CD4-positive, alpha-beta T cell treated with Interleukin-15 for 1 hour (primary cell): ENCODE results near the gene STK32C.
A peak's percentile ranks its signal among the peaks of the same experiment; 100 is the strongest.
"Not testable (repeated sequence)": the region's sequence is repeated elsewhere in the genome, so short reads cannot be mapped to it uniquely, and the experiment has no call there.

Experiments used
- DNase-seq: peaks from one replicate; pipeline ENCODE4 v3.0.0-alpha.2; 2020

STK32C gene

DNA sequence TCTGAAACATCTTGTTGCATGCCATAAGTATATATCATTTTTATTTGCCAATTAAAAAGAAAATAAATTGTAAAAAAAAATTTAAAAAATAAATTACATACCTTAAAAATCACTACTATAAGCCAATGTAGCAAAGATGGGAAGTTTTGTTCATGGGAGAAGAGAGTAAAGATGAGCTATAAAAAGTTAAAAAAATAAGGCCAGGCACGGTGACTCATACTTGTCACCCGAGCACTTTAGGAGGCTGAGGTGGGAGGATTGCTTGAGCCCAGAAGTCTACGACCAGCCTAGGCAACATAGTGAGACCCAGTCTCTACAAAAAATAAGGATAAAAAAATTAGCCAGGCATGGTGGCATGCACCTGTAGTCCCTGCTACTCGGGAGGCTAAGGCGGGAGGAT lies 8.4 kb upstream of the STK32C start:
- DNase-seq = no peak

DNA sequence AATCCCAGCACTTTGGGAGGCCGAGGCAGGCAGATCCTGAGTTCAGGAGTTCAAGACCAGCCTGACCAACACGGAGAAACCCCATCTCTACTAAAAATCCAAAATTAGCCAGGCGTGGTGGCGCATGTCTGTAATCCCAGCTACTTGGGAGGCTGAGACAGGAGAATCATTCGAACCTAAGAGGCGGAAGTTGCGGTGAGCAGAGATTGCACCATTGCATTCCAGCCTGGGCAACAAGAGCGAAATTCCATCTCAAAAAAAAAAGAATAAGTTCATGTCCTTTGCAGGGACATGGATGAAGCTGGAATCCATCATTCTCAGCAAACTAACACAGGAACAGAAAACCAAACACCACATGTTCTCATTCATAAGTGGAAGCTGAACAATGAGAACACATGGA lies 7.1 kb upstream of the STK32C start:
- DNase-seq = not testable (repeated sequence)

DNA sequence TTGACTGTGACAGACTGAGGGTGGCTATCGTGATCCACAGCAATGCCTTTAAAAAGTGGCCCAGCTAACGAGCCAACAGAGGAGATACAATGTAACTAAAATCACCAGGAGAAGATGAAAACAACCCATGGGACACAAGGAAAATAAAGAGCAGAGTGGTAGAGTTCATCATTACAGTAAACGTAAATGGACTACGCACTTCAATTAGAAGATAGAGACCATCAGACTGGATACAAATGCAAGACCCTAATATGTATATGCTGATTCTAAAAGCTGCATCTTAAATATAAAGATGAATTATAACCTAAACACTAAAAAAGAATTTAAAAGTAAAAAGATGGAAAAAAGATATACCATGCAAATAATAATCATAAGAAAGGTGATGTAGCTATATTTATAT lies 6.6 kb upstream of the STK32C start:
- no peak for DNase-seq

DNA sequence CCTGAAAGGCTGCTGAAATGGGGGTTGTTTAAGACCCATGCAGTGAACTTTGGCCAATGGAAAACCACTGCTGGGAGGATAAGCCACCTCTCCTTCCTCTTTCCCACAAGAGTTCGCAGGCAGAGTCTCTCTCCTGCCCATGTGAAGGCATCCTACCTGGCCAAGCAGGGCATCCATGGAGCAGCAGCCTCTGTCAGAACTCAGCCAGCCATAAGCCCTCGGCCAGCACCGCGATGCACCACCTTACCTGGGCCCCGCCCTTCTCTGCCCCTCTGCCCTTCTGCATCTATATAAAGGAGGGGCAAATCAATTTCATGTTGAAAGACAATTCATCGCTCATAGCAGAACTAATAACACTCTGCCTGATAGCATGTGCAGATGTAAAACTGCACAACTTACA lies 6.1 kb upstream of the STK32C start:
- DNase-seq = no peak

DNA sequence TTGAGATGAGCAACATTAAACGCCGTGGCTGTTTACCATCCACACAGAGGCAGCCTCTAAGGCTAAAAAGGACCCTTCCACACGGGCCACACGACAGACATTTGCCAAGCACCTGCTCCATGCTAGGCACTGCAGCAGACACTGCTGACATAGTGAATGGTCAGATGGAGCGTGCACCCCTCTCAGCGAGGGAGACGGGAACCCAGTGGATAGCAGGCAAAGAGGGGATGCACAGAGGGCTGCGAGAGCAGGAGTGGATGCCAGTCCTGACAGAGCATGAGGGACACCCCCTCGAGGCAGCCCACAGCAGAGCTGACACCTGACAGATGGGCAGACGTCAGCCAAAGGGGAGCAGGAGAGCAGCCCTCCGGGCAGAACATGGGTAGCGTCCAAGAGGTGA lies 5.6 kb upstream of the STK32C start:
- DNase-seq = no peak

DNA sequence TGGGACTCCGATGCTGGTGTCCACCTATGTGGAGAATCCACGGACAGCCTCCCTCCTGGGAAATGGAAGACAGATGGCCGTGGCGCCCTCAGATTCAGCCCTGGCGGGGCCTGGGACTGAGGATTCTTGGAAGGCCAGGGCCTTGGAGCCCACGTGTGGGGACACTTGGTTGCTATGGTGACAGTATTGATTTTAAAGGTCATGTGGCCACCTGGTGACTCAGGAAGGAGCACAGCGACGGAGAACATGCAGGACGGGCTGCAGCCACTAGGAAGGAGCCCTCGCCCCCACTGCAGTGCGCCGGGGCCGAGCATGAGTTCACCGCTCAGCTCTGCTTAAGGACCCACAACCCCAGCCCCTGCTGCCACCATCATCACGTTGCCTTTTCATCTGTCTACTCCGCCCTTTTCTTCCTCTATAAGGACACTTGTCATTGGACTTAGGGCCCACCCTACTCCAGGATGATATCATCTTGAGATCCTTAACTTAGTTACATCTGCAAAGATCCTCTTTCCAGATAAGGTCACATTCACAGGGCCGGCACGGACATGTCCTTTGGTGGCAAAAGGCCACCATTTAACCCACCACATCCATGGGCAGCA lies 3.7 kb upstream of the STK32C start:
- no peak for DNase-seq

DNA sequence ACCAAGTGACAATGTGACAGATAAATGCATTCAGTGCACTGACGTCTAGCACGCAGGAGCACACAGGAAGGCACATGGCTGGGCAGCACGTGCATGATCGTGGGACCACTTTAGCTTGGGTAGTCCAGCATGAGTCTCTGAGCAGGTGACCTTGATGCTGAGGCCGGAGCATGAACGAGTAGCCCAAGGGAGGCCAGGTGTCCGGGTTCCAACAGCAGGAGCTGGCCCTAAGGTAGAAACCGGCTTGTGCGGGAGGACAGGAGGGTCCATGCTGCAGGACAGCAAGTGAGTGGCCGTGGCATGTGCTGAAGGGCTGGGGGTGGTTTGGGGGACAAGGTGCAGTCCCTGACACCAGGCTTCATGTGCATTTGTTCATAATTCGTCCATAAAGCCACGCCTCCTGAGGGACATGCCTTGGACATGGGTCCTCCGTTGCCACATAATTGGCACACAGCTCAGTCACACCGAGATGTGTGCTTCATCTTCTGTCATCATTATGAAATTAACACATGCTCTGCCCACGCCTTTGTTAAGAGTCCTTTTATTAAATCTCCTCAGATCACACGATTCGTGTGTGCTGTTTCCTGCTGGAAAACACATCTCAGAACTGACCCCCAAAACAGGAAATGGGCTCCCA lies 3.1 kb upstream of the STK32C start:
- no peak for DNase-seq

DNA sequence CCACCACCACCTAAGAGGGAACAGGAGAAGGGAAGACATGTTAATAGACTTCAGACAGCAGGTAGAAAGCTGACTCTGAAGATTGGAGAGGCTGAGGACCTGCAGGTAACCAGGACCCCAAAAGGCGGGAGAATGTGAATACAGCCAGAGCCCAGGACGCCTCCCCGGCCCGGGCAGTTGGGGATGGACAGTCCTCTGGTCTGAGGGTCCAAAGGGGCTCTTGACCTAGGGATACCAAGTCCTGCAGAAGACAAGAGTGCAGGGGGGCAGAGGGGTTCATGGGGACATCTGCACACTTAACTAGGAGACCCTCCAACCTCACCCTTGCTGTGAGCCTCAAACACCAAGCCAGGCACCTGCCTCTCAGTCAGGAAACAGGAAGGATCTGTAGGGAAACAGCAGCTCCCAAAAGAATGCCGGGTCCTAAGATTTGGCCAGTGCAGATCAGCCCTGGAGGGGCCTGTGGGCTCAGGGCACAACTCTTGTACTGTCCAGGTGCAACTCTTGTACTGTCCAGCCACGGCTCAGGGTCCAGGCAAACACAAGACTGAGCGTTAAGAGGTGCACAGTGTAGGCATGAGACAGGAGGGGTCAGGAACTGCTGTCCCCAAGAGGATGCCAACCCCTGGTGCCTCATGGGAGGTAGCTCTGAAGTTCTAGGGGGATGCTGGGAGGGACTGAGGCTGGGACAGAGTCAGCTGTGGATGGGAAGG lies 2.3 kb upstream of the STK32C start:
- no peak for DNase-seq

DNA sequence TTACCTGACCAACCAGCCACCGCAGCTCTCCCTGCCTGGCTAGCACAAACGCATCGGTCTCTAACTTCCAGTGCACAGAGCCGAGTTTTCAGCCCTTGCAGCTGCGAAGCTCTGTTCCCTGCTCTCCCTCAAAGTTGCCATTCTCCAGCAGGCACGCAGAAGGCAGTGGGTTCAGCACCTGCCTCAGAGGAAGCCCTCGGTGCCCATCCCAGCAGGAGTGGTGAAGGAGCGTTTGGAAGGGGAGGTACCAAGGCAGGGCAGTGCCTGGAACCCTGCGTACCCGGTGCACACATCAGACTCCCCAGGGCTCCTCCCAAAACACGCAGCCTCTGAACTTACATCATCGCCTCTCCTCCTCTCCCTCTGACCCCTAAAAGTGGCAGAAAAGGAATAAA lies 1.7 kb upstream of the STK32C start:
- no peak for DNase-seq

DNA sequence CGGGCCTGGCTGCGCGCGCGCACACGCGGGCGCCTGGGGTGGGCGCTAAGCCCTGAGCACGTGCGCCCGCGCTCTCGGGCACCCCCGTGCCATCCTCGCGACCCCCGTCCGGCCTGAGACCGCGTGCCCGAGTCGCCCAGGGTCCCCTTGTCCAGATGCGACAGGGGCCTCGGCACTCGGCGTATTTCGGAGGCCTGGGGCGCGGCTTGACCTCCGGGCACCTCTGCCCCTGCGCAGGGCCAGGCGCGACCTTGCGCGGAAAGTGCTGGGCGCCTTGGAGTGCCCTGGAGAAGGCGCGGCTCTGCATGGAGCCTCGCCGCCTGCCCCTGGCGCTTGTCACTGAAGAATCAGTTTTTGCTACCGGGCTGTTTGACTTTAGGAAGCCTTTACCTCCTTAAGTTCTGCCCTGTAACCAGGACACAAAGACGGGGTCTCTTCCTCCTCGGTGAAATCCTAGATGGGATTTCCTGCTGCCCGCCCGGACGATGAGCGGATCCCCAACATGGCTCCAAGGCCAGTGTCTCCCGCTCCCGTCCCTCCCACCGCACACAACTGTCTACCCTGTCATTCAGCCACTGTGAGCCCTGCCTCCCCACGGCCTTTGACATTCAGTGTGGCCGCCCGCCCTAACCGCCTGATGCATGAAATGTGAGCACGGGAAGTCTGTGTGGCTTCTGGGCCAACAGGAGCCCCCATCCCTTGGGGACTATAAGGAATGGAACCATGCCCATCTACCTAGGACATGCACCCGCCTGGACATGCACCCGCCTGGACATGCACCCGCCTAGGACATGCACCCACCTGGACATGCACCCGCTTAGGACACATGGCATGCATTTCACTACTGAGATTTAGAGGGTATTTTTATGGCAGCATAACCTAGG lies 1.1 kb upstream of the STK32C start:
- DNase-seq = no peak

DNA sequence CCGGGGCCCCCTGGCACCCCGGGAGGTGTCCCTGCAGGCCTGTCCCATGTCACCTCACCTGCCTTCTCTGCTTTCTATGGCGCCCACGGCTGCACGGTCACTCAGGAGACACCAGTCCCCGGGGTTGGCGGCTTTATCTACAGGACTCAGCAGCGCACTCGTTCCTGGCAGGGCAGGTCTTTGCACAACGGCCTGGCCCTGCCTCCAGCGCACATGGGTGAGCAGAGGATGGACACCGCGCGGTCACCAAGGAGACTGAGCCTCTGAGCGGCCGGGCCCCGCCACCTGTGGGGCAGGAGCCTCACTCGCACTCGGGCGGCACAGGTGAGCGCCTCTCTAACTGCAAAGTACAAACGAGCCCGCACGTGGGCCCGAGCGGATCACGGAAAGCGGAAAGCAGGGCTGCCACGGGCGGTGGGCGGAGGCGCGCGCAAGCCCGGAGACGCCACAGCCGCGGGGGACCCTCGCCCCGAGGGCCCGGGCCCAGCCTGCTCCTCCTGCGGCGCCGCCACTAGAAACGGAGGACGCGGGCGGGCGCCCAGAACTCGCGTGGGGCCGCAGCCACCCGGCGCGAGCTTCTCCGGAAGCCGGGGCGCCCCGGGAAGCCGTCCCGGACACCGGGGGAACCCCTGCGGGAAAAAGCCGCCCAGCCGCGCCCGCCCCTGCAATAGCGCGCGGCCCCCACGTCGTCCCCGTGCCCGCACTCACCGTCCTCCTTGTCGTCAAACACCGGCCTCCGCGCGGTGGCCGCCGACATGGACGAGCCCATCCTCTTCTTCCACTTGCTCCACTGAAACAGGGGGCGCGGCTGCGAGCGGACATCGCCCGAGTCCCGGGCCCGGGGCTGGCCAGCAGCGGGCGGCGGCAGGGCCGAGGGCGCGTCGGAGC lies 642 bp downstream of the STK32C start:
- peak; percentile 25 for DNase-seq

DNA sequence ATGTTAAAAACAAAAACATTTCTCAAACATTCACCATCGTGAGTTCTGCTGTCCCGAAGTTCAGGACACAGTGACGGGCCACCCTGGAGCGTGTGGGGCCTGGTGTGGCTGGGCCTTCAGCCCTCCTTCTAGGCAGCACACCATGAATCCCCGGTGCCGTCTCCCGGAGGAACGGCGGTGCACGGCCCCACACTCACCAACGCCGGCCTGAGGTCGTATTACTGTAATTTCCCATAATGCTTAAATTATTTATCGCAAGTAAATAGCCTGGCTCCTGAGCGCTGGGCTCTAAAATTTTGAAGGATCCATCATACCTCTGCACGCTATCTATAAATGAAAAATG lies 1.4 kb downstream of the STK32C start:
- DNase-seq = no peak

DNA sequence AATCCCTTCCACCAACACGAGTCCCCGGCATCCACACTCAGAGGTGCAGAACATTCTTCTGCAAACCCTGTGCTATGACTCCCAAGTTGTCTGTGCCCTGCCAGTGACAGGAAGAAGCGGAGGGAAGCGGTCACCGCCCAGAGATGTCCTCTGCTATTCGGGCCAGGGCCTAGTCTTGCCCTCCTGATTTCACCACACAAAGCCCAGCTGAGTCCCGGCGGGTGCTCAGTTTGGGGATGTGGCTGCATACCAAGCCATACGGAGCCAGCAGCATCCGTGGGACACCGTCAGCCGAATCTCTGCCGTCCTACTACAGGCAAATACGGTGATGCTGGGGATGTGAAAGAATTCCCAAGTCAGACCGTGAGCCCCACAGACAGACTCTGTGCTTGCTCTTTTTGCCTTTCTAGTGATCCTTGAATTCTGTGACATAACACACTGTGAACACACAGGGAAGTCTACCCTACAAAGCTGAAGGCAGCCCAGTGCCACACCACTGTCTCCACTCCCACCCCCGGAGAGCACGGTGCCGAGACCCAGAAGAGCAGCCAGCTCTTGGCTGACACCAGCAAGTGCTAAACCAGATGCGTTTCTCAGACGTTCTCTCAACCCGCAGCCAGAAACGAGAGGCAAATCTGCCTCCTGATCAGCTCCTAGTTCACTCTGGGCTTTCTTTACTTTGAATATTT lies 2.0 kb downstream of the STK32C start:
- no peak for DNase-seq

DNA sequence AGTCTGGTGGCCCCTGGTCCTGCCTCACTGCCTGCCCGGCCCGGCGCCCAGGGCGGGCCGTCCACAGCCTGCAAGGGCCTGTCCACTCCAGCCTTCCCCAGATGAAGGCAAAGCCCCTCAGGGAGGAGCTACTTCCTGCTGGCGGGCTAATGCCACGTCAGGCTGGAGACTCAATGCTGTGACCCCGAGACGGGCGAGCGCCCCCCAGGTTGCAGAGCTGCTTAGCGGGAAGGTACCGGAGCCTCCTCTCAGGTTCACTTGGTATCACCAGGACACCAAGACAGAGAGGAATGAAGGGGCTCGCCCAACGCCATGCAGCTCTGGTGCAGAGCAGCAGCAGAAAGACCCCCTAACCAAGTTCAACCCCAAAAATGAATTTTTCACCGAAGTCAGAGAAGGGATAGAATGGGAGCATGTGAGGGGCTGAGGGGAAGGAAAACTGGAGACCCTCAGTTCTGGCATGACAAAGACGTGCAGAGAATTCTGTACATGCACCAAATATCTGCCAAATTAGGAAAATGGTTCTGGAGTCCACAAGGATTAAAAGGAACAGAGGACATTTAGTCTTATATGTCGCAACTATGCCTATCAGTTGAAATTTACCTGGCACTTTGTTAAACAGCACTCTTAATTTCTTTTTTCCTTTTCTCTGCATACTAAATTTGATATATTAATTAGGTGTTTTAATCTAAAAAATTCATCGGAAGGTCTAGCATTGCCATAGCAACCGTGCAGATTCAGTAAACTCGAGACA lies 2.8 kb downstream of the STK32C start:
- DNase-seq = no peak

DNA sequence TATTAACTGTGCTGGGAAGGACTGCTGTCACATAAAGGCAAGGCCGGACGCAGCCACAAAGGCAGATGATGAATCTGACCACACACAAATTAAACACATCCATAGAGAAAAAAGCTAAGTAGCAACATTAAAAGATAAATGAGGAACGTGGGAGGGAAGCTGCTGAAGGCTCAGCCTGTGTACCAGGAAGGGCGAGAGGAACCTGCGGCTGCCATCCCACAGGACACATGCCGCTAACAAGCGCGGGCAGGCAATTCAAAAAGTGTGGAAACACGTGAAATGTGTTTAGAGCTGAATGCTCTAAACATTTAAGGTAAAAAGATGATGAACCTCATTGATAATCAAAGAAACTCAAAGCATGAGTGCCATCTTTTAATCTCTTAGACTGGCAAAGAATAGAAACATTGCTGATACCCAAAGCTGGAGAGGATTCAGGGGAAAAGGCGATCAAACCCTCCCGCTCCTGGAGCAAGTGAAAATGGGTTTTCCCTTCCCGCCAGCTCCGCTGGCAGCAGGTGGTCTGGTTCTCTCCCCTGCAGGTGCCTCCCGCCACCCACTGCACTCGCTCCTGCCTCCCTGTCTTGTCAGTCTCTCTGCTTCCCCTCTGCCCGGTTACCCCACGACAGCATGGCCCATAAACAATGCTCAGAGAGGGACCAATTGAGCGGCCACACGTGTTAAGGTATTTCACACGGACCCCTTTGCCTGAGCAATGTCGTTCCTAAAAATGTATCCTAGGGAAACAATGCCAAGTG lies 4.2 kb downstream of the STK32C start:
- no peak for DNase-seq

DNA sequence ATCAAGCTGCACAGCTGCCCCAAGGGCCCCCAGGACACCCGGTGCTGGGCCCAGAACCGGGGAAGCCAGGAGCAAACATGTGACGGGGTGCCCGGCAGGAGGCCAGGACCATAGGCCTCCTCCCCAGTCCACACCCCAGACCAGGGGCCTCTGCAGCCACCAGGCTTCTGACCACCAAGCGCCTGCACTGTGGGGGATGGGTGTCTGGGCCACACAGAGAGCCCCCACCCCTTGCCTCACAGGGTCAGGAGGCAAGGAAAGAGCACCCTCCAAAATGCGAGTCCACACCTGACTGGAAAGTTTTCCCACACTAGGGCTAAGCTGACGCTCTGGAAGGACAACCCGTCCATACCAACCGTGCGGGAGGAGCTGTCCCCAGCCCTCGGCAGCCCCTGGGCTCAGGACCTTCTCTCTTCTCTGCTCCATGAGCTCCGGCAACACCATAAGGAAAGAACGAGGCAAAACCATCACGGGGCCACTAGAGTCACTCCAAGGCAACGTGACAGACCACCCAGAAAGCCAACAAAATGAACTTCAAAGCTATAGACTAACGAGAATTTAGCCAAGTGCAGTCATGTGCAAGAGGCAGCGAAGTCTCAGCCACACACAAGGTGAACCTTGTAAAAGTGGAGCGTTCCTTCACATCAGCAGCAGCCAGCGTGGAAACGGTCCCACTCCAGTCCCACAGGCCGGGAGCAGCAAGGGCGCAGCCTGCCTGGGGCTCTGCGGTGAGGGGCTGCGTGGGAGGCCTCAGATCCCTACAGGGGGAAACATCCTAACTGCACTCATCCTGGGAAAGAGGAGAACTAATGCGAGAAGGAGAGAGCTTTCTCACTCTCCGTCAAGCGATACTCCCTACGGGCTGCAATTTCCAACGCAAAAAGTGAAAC lies 5.1 kb downstream of the STK32C start:
- no peak for DNase-seq

DNA sequence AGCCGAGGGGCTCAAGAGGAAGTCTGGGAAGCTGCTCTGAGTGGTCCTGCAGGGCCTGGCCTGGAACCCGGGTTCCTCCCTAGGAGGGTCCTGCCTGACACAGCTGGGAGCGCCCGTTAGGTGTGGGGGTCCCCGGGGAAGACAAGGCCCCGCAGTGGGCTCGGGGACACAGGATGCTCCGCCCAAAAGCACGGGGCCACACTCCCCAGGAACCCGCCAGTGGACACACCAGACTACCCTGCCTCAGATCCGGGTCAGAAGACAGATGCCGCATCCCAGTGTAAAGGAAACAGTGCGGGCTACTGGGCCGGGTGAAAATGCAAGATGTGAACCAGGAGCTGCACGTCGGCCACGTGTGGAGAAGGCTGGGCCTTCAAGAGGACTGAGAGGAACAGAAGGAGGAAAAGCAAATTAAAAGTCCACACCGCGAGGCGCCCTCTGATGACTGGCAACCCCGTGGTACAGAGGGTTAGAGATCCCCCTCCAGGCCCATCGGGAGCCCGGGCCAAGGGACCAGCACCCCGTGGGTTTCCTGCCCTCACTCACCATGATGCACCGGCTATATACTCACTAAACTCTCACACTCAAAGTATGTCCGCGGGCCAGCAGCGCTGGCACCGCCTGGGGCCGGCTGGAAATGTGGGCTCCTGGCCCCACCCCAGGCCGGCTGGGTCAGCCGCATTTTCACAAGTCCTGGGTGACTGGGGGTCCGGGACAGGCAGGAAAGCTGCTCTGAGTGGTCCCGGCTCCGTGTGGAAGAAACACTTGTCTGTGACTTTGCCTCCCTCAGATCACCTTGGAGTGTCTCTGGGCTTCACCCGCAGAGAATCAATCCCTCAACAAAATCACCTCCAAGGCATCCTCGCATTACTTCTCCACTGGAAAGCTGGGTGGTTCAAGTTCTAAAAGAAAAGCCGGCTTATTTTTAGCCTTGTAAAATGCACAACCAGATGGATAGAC lies 6.1 kb downstream of the STK32C start:
- no peak for DNase-seq

DNA sequence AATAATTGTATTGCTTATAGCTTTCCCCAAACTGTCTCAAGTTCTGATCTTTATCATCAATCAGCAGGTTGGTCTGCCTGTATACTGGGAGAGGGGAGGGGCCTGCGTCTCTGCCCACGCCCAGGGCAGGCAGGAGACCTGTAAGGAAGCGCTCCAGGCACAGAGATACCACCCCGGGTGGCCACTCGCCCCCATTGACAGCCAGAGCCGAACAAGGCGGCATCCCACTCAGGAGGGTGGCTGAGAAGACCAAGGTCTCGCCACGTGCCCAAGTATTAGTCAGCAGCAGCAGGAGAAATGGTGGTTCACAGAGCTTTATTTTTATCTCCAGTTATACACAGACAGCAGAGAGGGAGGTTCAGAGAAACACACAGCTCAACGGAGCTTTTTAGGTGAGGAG lies 7.2 kb downstream of the STK32C start:
- DNase-seq = no peak
